HG03095 (cell line): ENCODE measurements around the gene RIMS1.

Experiments
- ATAC-seq: cut with Tn5 transposase; IDR thresholded peaks from one replicate; pipeline ENCODE4 v1.9.1; 2021; ENCODE audit warnings: moderate library complexity; ENCODE audit not compliant: unreplicated experiment

RIMS1 gene

DNA sequence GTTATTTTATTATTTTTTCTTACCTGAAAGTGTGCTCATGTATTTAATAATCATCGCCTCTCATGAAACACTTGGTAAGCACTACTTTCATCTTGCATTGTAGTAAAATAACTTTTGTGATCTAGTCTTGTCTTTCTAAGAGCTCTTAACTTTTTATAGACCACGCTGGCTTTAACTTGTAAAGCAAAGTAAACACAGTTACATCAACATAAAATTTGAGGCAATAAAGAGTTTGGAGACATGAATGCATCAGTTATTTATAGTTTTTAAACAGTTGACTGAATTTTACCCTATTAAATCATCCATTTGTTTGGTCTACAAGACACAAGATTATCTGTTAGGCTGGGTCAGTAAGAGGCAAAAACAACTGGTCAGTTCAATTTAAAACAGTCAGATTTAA is 517.1 kb downstream of the RIMS1 start:
- ATAC-seq: no peak

DNA sequence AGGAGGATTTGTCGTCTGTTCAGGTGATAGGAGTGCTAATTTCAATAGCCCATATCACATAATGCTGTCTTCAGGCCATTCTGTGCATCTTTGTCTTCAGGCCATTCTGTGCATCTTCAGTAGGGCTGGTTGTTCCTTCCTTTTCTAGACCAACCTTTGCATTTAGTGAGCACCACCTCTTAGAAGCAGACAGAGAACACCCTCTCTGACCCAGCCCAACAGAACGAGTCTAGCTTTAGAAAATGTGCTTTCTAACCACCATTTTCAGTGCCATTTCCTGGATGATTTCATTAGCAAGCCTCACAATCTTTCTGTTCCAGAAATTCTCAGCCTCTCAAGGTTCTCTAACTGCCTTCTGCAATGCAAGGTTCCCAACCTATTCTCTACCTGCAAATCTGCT is 520.2 kb downstream of the RIMS1 start:
- no peak for ATAC-seq

DNA sequence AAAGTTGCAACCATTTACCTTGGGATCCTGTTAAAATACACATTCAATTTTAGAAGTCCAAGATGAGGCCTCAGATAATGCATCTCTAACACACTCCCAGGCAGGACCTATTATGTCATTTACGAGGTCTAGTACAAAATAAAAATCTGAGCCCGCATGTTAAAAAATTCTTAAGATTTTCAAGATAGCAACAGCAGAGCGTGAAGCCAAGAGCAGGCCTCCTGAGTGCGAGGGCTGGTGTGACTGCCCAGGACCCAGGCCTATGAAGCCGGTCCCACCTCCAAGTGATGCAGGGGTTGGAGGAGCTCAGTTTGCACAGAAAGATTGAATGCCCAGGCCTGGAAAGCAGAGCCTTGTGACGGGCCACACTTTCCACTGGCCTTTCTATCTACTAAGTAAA is 524.4 kb downstream of the RIMS1 start:
- ATAC-seq: no peak

DNA sequence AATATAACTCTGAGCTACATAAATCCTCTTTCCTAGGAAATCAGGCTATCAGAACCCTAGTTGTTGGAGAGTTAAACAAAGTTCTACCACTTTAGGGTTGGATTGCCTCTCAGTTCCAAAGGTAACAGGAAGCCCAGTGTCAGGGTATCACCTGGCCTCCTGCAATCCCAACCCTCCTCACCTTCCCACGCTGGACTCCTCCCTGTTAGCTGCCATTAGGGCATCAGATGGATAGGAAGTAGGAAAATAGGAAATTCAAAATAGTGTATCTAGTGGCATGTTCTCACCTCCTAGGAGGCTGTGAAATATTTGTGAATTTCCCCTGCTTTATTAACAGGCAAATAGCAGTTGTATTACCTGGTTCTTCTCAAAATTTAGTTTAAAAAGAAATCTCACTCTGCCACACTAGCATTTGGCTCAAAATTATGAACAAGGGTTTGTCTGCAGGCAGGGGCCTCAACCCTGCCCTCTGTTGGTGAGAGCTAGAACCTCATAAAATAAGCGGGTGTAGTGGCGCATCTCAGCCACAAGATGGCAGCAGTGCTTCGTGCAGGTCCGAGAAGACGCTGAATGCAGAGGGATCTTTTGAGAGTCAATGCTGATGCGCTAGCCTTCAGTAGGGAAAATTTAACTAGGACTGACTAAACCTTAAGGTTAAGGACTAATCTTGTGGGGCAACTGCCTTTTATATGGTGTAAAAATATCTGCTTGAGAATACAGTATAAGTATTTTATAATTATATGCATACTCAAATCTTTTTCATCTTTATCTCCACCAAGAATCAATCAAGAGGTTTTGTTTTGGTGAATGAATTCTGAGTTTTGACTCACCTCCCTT is 525.7 kb downstream of the RIMS1 start:
- ATAC-seq: peak; percentile 81

DNA sequence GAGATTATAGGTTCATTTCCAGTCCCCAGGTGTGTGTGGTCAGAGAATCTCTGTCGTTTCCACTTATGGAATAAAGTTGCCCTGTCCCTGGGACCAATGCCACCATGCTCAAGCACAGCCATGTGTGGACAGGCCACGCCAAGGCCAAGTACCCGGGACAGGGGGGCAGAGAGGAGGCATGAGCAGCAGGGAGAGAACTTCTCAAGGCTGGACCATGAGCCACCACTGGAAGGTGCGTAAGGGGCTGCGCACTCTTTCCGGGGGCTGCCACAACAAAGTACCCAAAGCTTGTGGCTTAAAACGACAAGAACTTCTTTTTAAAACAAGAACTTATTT is 526.3 kb downstream of the RIMS1 start:
- ATAC-seq: no peak

DNA sequence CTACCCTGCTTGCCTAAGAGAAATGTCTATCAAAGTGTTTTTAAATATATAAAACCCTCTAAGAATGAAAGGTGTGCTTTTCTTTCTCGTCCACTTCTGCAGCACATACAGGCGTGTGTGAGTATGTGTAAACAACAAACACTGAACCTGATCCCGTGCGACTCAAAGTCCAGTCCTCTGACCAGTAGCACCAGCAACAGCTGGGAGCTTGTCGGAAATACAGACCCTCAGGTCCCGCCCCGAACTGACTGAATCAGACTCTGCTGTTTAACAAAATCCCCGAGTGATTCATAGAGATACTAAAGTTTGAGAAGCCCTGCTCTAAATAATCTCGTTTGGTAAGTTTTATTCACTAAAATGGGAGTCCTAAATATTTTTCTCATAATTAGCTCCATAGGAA is 527.5 kb downstream of the RIMS1 start:
- ATAC-seq: no peak

DNA sequence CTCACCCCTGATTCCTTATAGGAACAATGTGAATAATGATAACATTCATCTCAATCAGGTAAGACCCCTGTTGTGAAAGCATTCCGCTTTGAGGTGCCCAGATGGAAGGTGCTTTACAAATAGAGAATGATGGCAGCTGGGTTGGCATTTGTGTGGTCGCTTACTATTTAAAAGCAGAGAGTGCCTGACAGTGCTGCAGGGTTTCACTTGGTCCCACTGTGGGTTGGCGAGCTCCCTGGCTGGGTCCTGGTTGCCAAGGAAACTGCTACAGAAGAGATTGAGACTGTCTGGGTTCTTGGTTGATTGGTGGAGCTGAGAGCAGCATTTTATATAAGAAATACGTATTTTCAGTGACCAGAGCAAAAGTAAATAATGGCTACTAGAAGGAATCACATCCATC is 528.3 kb downstream of the RIMS1 start:
- no peak for ATAC-seq

DNA sequence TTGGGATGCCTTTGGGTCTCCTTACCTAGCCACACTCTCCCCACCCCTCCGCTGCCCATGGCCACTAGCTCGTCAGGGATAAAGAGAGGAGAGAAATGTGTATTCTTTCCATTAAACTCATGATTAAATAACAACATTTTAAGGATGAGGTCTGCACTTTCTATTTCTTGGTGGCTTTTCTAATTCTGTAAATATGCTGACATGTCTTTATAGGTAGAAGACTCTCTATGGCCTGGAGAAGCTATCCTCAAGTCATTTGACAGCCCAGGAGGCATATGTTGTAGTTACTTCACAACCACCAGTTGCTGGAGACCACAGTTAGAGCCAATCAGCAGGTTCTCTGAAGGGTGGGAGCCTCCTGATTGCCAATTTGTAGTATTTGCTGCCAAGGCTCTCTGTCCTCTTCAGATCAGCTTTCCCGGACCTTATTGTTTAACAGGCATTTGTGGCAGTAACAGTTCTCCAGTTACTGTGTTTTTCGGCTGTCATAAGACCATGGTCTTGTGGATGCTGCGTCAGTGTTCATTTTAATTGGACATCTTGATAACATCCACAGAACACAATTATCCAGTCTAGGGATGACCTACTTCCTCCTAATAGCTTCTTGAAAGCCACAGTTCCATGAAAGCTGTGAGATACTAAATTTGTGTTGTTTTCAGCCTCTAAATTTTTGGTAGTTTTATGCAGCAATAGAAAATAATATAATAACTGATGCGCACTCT is 530.6 kb downstream of the RIMS1 start:
- ATAC-seq: no peak

DNA sequence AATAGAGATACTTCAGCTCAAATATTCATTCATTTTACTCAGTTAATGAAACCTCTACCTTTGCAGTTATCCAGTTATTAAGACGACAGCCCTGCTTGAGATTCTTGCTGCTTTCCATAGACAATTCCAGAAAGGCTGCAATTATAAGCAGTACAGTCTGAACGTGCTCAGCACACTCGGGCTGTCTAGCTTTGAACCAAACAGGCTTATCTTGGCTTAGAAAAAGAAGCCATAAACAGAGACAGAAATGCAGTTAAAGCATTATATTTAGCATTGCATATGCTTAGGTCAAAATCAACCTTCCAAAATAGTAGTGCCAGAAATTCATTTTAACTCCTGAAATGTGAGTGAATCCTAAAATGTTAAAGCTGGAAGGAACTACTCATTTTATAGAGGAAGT is 531.4 kb downstream of the RIMS1 start:
- no peak for ATAC-seq

DNA sequence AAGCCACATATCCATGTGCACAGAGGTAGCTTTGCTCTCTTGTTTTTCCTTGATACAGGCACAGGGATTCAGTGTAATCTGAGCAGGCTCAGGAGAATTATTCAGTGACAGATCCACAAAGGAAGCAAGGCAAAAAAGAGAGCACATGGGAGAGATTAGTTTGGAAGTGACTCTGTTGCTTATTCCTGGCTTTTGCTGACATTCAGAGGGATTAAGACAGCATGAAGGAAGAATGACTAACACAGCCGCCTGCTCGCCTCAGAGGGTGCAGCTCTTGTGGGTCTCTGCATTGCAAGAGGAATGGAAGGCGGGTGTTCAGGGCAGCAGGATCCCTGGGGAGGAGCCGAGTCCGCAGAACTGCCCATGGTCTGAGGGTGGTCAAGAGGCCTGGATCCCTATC is 532.1 kb downstream of the RIMS1 start:
- no peak for ATAC-seq

DNA sequence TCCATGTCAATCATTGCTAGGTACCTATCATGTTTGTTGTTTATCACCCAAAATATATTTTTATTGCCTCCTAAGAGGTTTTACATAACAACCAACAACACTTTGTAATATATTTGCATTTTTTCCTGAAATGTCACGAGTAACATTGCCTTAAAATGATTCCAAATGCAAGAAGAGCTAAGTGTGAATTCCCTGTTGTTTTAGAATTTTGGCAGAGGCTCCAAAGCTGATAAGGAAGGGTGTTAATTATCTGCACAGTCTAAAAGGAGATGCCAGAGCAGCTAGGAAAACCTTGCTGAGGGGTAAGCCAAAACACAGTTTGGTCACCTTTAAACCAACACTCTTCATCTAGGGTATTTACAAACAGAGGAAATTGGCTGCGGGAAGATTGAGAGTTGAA is 533.6 kb downstream of the RIMS1 start:
- ATAC-seq: no peak

DNA sequence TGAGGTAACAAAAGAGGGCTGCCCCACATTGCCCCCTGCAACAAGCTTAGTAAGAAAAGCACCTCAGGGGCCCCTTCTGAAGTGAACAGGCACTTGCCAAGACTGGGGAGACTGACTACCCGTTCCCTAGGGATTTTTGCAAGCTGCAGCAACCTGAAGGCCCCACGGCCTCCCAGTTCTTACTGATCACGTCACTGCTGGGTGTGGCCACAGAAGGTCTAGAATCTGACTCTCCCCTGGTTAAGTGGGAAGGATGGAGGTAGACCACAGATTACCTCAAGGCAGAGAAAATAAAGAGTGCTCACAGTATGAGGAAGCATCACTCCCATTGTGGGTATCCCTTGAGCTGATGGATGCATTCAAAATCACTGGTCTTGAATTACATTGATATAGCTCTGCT is 534.1 kb downstream of the RIMS1 start:
- no peak for ATAC-seq

DNA sequence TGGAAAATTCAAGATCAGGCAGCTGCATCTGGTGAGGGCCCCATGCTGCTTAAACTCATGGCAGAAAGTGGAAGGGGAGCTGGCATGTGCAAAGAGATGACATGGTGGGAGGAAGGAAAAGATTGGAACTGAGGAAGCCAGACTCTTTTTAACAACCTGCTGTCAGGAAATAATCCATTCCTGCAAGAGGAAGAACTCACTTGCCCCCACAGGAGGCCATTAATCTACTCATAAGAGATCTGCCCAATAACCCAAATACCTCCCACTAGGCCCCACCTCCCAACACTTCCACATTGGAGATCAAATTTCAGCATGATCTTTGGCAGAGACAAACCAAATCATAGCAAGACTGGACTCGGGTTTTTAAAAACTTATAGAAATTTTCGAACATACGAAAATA is 535.0 kb downstream of the RIMS1 start:
- no peak for ATAC-seq

DNA sequence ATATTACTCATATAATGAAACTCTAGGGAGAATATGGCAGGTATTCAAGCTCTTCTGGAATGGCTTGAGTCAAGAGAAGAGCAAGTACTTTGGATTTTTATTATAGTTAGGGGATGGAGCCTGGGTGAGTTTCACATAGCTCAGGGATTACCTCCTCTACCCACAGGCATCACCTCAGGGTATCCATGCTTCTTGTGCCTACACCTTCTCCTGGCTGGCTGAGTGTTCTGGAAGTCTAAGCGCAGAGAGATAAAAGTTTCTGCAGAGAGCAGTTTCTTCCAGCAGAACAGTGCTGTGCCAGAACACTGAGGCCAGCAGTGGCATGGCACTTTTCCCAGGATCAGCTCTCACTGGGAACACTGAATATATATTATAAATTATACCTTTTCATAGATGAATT is 535.8 kb downstream of the RIMS1 start:
- ATAC-seq: no peak

DNA sequence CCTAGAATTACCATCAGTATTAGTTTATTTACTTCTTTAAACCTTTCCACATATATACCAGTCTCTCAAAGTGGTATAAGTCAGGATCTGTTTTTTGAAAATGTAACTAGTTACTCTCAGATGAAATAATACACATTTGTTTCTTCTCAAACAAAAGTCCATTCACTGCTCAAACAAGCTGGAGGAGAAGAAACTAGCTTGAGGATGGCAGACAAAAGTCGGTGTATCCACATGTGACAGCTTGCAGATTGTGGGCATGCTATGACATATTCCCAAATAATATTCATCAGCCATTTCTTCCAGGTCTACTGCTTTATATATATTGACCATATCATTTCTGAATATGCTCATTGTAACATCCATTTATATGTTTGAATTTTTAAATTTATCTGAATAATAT is 538.1 kb downstream of the RIMS1 start:
- no peak for ATAC-seq

DNA sequence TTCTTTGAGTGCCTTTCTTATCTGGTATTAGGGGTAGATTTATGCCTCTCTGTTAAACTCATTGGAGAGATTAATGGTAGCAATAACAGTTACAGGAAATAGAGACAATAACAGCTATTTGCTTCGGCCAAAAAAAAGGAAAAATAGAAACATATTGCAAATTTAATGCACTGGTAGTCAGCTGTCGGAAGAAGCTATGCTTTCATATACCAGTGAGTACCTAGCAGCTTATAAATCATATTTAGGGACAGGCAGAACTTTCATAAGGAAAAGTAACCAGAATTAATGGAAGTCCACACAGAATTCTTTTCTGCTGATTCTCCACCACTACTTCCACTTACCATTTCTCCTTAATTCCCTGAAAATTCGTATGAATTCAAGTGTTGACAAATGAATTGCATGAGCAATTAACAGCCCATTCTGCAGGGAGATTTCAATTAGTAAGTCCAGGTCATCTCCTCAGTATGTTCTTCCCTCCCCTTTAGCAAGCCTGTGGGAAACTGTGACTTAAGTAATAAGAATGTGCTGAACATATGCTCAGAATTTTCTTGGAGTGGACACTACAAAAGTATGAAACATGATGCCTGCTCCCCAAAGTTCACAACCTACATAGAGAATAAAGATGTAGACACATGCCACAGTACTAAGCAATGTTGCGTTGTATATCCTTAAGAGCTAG is 538.8 kb downstream of the RIMS1 start:
- ATAC-seq: no peak

DNA sequence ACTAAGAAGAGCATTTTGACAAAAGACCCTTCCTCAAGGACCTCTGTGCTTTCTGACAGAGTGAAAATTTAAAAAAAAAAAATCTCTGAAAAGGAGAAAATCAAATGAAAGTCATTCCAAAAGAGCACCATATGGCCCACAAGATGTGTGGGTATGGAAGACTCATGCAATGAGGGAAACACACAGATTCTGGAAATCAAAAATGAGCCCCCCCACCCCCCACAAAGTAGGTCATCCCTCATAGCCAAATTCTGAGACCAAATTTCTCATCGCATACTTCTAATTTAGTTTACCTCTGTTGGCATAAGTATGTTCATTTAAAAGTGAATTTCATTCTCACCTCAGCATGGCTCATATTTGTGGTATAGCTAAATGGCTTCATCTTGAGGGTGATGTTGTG is 554.3 kb downstream of the RIMS1 start:
- ATAC-seq: no peak

DNA sequence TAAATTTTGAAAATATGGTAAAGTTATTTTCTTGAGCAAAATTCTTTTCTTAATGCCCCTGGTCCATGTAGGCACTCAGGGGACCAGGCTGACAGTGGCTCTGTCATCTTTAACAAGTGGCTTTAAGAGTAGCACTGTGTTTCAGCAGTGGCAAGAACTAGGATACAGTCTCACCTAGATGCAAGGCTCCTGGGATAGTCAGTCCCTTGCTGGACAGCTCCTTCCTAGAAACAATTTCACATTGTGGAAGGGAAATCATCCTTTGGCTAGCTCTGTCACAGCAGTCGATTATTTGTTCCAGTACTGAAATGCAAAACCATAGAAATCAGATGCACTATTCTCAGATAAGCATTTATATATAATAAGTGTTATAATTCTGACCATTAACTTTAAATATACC is 560.1 kb downstream of the RIMS1 start:
- no peak for ATAC-seq
